Central memory CD8-positive, alpha-beta T cell (primary cell): ENCODE data around the gene SLC17A9.

Experiments
- ATAC-seq: fragments of 150-1000 bp; cut with Tn5 transposase; replicated peaks from 2 replicates; pipeline ENCODE4 v1.10.0; 2022; ENCODE audit warnings: mild to moderate bottlenecking, moderate FRiP score, moderate number of reproducible peaks; ENCODE audit not compliant: poor library complexity, severe bottlenecking; ENCODE audit errors: extremely low read depth
- DNase-seq, 2 donors: peaks; one replicate each; pipeline ENCODE4 v3.0.0; 2021; ENCODE audit warnings: low spot score in 2 of 2
- H3K27ac Mint-ChIP-seq: one replicate; pipeline ENCODE4 v1.8.0; 2022; ENCODE audit warnings: low read depth, mild to moderate bottlenecking, moderate library complexity, mixed read lengths
- H3K27me3 Mint-ChIP-seq: one replicate; pipeline ENCODE4 v1.8.0; 2022; ENCODE audit warnings: mixed read lengths
- H3K36me3 Mint-ChIP-seq: one replicate; pipeline ENCODE4 v1.8.0; 2022; ENCODE audit warnings: mild to moderate bottlenecking, moderate library complexity, mixed read lengths; ENCODE audit not compliant: insufficient read depth
- H3K4me1 Mint-ChIP-seq: one replicate; pipeline ENCODE4 v1.8.0; 2022; ENCODE audit warnings: mixed read lengths
- H3K4me3 Mint-ChIP-seq: one replicate; pipeline ENCODE4 v1.8.0; 2022; ENCODE audit warnings: mild to moderate bottlenecking, moderate library complexity, mixed read lengths
- H3K9me3 Mint-ChIP-seq: one replicate; pipeline ENCODE4 v1.8.0; 2022; ENCODE audit warnings: mixed read lengths

The SLC17A9 gene

DNA sequence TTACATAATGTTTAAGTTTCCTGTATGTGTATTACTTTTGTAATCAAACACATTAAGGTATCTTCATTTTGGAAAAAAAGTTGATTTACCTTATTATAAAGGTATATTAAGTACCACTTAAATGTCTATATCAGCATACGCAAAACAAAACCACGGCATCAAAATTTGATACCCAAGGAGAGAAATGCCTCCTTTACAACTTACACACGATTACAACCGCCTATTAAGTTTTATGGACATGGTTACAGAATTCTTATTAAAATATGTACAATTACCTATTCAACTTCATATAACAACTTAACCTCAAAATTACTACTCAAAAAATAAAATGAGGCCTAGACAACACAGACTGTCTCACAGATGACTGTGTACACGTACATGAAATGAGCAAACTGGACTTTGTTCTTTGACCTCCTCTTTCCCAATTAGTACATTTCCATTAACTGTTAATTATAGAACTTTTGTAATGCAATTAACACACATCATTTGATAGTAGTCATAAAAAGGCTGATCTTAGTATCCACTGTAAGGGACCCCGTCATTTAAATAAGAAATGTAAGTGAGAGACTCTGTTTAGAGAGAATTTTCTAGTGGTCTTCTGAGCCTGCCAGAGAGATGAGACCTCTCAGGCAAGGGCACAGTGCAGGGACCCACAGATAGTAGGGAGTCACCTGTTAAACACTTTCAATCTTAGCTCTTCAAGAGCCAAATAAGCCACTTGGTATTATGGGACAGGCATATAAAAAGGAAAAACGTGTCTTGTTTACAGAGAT is 28.7 kb upstream of the SLC17A9 start:
- Mint-ChIP-seq H3K9me3 (no peaks in the 10 kb centered on the region), H3K4me1 (peaks cover 79% of the 10 kb centered on the region), H3K4me3 (peak overlapping the region; percentile 84), H3K36me3 (peaks cover 28% of the 10 kb centered on the region), H3K27ac (peak overlapping the region; percentile 93), H3K27me3 (no peaks in the 10 kb centered on the region)
- DNase-seq (no peak), ATAC-seq (no peak)

DNA sequence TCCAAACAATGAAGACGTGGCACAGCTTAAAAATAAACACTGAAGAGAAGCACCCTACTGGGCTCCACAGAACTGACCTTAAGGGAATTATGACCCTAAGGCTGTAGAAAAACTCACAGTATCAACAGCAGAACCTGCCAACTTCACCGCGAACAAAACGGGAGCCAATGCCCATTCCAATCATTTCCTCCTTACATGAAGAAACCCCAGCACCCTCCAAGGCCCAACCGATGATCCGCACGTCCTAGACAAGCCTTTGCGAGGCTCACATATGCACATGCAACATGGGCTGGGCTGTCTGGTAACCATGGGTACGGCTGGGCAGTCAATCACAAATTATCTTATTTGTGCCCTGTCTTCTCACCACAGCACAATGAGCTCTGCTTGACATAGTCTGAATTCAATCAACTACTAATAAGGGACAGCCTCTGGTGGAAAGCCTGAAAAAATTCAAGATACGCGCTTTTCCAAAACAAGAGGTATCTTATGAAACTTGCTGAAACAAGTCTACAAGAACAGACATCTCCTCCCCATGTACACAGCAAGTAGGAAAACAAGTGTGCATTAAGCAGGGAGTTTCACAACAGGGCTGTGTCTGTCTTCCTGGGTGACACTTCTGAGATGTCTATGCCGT is 27.9 kb upstream of the SLC17A9 start:
- peak in 1 of 2 donors; percentile 21 for DNase-seq
- Mint-ChIP-seq H3K27ac (peak overlapping the region; percentile 93), H3K9me3 (no peaks in the 10 kb centered on the region), H3K4me3 (peak overlapping the region; percentile 84), H3K27me3 (no peaks in the 10 kb centered on the region), H3K4me1 (peaks cover 74% of the 10 kb centered on the region), H3K36me3 (peaks cover 28% of the 10 kb centered on the region)
- no peak for ATAC-seq

DNA sequence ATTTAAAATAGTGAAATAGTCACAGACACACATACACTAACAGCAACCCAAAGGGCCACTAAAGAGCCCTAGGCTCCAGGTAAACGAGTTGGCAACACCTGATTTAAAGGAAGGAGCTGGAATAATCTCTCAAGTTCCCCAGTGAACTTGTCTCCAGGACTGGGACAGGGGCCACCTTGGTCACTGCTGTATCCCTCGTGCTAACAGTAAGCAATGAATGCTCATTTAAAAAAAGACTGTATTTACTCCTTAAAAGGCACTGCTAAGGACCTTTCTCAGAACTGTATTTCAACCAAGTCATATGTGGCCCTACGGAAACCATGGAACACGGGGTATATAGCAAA is 27.5 kb upstream of the SLC17A9 start:
- H3K4me1 Mint-ChIP-seq, result peaks cover 74% of the 10 kb centered on the region
- peak overlapping the region; percentile 84 for H3K4me3 Mint-ChIP-seq
- peaks cover 28% of the 10 kb centered on the region for H3K36me3 Mint-ChIP-seq
- DNase-seq (no peak), ATAC-seq (no peak)
- no peaks in the 10 kb centered on the region for H3K9me3 Mint-ChIP-seq
- no peaks in the 10 kb centered on the region for H3K27me3 Mint-ChIP-seq
- peak overlapping the region; percentile 93 for H3K27ac Mint-ChIP-seq

DNA sequence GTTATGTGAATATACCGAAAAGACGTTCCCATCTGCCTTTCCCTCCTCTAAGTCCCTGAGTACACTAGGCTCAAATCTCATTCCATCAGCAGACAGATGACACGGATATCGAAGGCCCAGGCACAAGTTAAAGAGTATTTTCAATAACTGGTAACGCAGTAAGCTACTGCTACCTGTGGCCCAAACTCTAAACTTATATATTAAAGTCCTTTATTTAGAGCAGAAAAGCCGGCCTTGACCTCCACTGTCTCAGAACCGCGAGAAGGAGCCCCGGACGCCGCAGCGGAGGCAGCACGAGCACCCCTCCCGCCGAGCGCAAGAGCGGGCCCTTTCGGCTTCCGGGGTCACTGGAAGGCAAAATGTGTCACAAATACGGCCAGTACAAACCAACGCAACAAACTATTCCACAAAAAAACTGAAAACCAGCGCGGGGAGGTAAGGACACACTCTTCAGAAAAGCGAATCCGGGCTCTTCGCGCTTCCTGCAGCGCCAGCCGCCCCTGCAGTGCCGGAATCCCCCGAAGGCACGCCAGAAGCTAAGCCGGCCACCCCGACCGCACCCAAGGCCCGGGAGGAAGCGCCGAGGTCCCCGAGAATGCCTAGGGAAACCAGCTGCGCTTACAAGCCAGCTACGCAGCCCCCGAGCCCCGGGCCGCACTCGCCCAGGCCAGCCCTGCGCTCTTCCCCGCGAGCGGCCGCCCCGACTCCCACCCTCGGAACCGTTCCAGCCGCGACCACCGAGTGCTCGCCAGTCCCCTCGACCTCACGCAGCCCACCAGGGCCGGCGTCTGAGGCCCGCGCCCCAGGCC is 26.9 kb upstream of the SLC17A9 start:
- DNase-seq (peak; percentile 28 to 45), ATAC-seq (peak; percentile 15)
- no peaks in the 10 kb centered on the region for H3K9me3 Mint-ChIP-seq
- H3K4me3 Mint-ChIP-seq, result peak overlapping the region; percentile 84
- peaks cover 28% of the 10 kb centered on the region for H3K36me3 Mint-ChIP-seq
- no peaks in the 10 kb centered on the region for H3K27me3 Mint-ChIP-seq
- H3K27ac Mint-ChIP-seq, result peak overlapping the region; percentile 93
- H3K4me1 Mint-ChIP-seq, result peaks cover 72% of the 10 kb centered on the region

DNA sequence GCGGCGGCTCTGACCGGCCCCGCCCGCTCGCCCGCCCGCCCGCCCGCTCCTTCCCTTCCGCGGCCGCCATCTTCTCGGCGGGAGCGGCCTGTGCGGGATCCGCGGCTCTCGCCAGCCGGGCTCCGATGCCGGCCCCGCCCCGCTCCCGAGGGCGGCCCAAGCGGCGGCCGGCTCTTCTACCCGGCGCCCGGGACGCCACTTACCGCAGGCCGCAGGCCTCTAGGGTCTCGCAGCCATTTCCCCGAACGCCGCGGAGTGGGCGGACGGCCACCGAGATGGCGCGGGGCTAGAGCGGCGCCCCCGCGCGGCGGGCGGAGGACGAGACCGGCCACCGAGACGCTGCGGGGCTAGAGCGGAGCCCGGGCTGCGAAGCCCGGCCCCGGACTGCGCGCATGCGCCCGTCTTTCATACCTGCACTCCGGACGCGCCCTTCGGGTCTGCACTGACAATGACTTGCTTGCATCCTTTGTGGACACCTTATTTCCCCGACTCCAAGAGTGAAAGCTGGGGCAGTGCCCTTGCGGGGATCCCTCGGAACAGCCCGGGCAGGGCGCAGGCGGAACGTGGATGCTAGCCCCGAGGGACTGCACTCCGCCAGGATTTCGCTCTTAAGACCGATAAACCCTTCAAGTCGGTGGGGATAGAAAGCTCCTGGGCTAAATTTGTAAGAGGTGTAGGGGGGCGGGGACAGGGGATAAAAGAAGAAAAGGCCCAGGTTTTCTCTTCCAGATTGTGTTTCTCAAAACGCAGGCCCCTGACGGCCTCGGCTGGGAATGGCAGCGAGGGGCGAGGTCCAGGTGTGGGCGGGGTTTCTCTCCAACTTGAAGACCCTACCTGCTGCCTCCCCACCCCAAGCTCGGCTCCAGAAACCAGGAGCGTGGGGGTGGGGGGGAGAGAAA is 26.0 kb upstream of the SLC17A9 start, which contains the start of gene DIDO1:
Gene DIDO1, minus strand, starts transcription at position 277 of the 899 bp plus-strand sequence.
- ATAC-seq, result peak; percentile 74
- peak within 1 kb of the TSS; percentile 84 for H3K4me3 Mint-ChIP-seq
- H3K27me3 Mint-ChIP-seq, result no peaks in the 10 kb centered on the region

DNA sequence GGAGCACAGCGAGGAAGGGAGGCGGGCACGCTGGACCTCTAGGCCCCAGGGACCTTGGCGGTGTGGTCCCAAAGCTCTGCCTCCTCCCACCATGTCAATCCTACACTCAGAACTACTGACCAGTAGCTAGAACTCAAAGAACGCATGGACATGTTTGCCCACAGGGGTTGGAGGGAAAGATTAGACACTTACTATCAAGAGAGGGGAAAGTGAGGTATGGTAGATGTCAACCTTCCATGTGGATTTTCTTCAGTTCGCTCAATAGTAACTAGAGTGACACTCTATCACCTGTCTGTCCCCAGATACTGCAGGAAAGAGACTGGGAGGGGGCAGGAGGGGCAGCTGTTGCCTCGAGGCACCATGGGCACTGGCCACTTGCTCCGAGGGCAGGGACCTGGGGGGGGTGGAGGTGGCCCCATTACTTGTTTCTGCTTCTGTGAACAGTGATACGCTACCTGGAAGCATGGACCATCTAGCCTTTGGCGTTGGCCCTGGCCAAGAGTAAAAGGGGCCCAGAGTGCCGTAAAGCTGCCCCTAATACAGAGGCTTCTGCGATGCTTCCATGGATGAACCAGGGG is 25.3 kb upstream of the SLC17A9 start:
- no peak for ATAC-seq
- Mint-ChIP-seq H3K27me3 (no peaks in the 10 kb centered on the region), H3K4me1 (peaks cover 62% of the 10 kb centered on the region), H3K4me3 (peak overlapping the region; percentile 84), H3K36me3 (peaks cover 29% of the 10 kb centered on the region), H3K27ac (peak overlapping the region; percentile 90), H3K9me3 (no peaks in the 10 kb centered on the region)
- no peak for DNase-seq

More for the DNA sequence above, 26.0 kb upstream of the SLC17A9 start, which contains the start of gene DIDO1:
- peak; percentile 78 to 80 for DNase-seq
- H3K36me3 Mint-ChIP-seq, result peaks cover 30% of the 10 kb centered on the region
- peak within 1 kb of the TSS; percentile 93 for H3K27ac Mint-ChIP-seq
- peaks cover 65% of the 10 kb centered on the region for H3K4me1 Mint-ChIP-seq
- H3K9me3 Mint-ChIP-seq, result no peaks in the 10 kb centered on the region

DNA sequence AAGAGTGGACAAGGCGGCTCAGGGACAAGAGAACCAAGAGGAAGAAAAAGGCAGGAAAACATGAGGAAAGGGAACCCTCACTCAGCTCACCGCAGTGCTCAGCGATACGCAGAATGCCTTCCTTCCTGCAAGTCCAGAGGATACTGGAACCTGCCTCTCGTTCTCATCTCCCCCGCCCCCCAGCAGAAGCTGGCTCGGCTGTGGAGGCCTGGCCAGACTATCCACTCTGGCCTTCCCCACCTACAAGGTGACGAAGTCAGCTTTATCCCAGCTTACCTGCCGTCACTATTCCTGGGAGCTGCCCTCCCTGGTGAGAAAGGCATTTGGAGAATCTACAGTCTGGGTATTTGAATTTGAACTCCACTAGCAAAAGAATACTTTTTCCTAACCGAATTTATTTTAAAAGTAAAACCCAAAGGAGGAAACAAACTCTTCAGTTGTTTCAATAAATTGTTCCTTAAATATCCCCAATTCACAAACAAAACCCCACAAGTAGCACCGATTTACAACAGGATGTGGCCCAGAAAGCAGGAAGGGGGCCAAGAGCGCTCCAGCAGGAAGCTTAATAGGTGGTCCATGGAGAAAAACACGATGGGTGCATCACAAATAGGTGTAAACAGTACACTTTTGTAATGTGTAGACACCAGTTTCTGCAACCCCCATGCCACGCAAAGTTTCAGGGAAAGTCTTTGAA is 24.1 kb upstream of the SLC17A9 start:
- peaks cover 61% of the 10 kb centered on the region for H3K4me1 Mint-ChIP-seq
- no peaks in the 10 kb centered on the region for H3K9me3 Mint-ChIP-seq
- peaks cover 25% of the 10 kb centered on the region for H3K36me3 Mint-ChIP-seq
- no peak for DNase-seq
- ATAC-seq, result no peak
- H3K27ac Mint-ChIP-seq, result peak overlapping the region; percentile 88
- H3K27me3 Mint-ChIP-seq, result no peaks in the 10 kb centered on the region
- H3K4me3 Mint-ChIP-seq, result peak overlapping the region; percentile 84

DNA sequence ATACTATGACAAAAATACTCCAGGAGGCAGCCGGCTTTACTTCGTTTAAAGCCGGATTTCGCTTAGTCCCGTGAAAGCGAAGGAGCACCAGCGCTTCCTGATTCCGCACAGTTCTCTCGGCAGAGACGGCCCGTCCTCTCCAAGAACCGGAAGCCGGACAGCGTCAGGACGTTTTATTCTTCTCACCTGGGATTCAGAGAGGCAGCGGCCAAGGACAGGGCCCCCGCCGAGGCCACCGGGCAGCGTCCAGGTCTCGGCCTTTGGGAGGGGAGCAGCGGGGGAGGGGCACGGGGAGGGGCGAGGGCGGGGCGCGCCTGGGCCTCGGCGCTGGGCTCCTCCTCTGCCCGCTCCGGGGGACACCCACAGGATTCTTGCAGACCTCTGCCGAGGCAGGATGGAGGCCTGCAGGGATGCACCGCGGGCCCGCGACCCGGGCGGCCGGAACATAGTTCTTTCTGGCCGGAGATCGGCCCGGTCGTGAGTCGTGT is 23.4 kb upstream of the SLC17A9 start:
- DNase-seq (no peak), ATAC-seq (no peak)
- Mint-ChIP-seq H3K36me3 (peaks cover 21% of the 10 kb centered on the region), H3K27ac (peak overlapping the region; percentile 88), H3K4me1 (peaks cover 56% of the 10 kb centered on the region), H3K27me3 (no peaks in the 10 kb centered on the region), H3K4me3 (peak overlapping the region; percentile 84), H3K9me3 (no peaks in the 10 kb centered on the region)

DNA sequence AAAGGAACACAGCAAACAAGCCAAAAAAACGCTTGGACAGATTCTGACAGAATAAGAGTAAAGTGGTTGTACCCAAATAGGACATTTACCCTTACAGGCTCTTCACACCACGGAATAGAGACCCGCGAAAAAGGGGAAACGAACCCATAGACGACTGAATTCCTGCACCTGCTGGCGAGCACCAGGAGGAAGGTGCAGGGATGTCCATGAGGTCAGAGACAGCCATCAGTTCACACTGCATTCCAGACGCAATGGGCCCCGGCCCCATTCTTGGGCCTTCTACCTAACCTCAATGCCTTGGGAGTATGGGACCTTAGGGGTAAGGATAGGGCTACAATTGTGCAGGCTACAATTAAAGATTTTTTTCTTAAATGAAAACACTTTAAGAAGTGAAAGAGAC is 21.0 kb upstream of the SLC17A9 start:
- DNase-seq (no peak), ATAC-seq (no peak)
- H3K9me3 Mint-ChIP-seq, result no peaks in the 10 kb centered on the region
- peaks cover 41% of the 10 kb centered on the region for H3K4me1 Mint-ChIP-seq
- H3K36me3 Mint-ChIP-seq, result peaks cover 6% of the 10 kb centered on the region
- H3K27me3 Mint-ChIP-seq, result no peaks in the 10 kb centered on the region
- H3K4me3 Mint-ChIP-seq, result no peak overlapping the region
- no peak overlapping the region for H3K27ac Mint-ChIP-seq

DNA sequence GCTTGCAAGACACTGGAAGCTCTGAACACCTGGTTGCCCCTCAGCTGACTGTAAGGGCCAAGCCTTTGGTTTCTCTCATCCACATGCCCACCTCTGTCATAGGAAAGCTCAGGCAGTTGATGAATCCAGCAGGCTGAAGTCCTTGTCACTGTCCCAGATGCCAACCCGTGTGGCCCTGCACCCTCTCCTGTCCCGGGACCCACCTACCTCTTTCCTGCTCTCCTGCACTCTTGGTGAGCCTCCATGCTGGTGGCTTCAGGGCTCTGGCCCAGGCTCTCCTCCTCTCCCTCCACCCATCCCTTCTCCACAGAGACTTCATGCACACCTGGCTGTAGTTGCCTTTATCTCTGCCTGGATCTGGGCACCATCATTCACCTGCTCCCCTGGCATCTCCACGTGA is 18.5 kb upstream of the SLC17A9 start:
- peaks cover 28% of the 10 kb centered on the region for H3K4me1 Mint-ChIP-seq
- H3K4me3 Mint-ChIP-seq, result no peak overlapping the region
- no peak for DNase-seq
- no peaks in the 10 kb centered on the region for H3K27me3 Mint-ChIP-seq
- peaks cover 11% of the 10 kb centered on the region for H3K36me3 Mint-ChIP-seq
- no peak overlapping the region for H3K27ac Mint-ChIP-seq
- H3K9me3 Mint-ChIP-seq, result no peaks in the 10 kb centered on the region
- no peak for ATAC-seq
